Sigmoid colon (tissue), 7 donors: Measurements from ENCODE around the gene MPPED1. TPM values are rescaled to one million over a fixed set of nuclear protein-coding genes. Genes with fewer than 3 reads are reported as not detected.

Source experiments
- DNase-seq: peaks from one replicate; pipeline ENCODE4 v3.0.0-alpha.2; 2019
- H3K27ac ChIP-seq, 4 donors: fragments of 200-600 bp; sonication (generic); one replicate each; pipeline ENCODE4 v1.5.1; 2016 to 2019; ENCODE audit warnings: mild to moderate bottlenecking in 1 of 4
- H3K27me3 ChIP-seq, 3 donors: fragments of 200-600 bp; sonication (generic); one replicate each; pipeline ENCODE4 v1.5.1; 2019; ENCODE audit warnings: mild to moderate bottlenecking in 1 of 3
- H3K36me3 ChIP-seq, 4 donors: fragments of 200-600 bp; sonication (generic); one replicate each; pipeline ENCODE4 v1.5.1; 2016 to 2019
- H3K4me1 ChIP-seq, 4 donors: fragments of 200-600 bp; sonication (generic); one replicate each; pipeline ENCODE4 v1.5.1; 2017 to 2019
- H3K4me3 ChIP-seq, 4 donors: fragments of 200-600 bp; sonication (generic); one replicate each; pipeline ENCODE4 v1.5.1; 2017 to 2019; ENCODE audit warnings: mild to moderate bottlenecking in 2 of 4, moderate library complexity in 1 of 4
- H3K9me3 ChIP-seq, 4 donors: fragments of 200-600 bp in 3 of 4; sonication (generic) in 3 of 4; one replicate each; pipeline versions ENCODE4 v1.5.1 to v1.6.1; 2013 to 2019
- EP300 ChIP-seq, 4 donors: sonication (generic); formaldehyde crosslinking; IDR thresholded peaks; one replicate each; pipeline ENCODE4 v1.6.1; 2017; ENCODE audit warnings: antibody characterized with exemption in 4 of 4
- POLR2A ChIP-seq, 2 donors: fragments of 450-650 bp; IDR thresholded peaks; one replicate each; pipeline ENCODE4 v1.6.1; 2016; ENCODE audit warnings: antibody characterized with exemption in 2 of 2, mild to moderate bottlenecking in 2 of 2, moderate library complexity in 2 of 2
- POLR2AphosphoS5 ChIP-seq, 4 donors: sonication (generic); formaldehyde crosslinking; IDR thresholded peaks; one replicate each; pipeline ENCODE4 v1.6.1; 2017; ENCODE audit warnings: antibody characterized with exemption in 4 of 4
- WGBS, 2 donors: extraction: QIAGEN DNeasy Blood & Tissue Kit; methylation state at CpG; one replicate each; pipeline ENCODE4 v1.1.7; 2013; 5-methylcytosine and 5-hydroxymethylcytosine counted together
- intact Hi-C: fragments of 100-400 bp; cut with DNase I; formaldehyde crosslinking; loops from one replicate; pipeline ENCODE4 v1.15.1; 2023
- polyA plus RNA-seq, 3 donors: library from polyadenylated mRNA; stranded (reverse); fragments of 200-250 nt; gene quantifications; one replicate each; pipeline ENCODE4 v1.2.3, GENCODE V29; 2013
- total RNA-seq, 4 donors: library from RNA; depleted of rRNA; stranded (reverse); fragments of >200 nt; gene quantifications; one replicate each; pipeline ENCODE4 v1.1.0, GENCODE V29; 2016
- TF ChIP-seq, protein P1 (sequence below), 4 experiments: fragments of 450-650 bp in 3 of 4; fragments of 200-600 bp in 1 of 4; IDR thresholded peaks; one replicate each; pipeline ENCODE4 v1.5.1; 2016 to 2019; ENCODE audit warnings: antibody characterized with exemption in 4 of 4, mild to moderate bottlenecking in 3 of 4, moderate library complexity in 2 of 4
- donor health status: healthy with polysubstance abuse.
- donor health status: Bipolar disorder and iron deficiency.
- donor health status: healthy.

MPPED1 gene
- total and polyA plus RNA-seq, 7 donors: not detected

DNA sequence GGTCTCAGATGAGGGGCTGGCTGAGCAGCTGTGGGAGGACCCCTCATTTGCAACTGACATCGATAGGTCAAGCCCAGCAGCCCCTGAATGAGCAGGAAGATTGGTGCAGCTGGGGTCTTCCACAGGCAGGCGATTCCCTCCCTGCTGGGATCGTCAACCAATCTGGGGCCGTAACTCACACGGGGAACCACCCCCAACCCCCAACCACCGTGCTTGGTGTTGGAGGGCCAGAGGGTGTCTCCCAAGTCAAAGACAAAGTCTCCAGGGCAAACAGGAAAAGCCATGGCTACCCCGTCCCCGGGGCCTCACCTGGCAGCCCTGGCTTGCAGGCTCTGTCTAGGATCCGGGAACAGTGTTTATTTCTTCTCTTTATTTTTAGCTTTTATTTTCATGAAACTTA lies 41.8 kb upstream of the MPPED1 start:
- H3K27me3 ChIP-seq: peaks cover 3 to 74% (median 27%) of the 10 kb centered on the region in 3 donors
- no peak for DNase-seq
- 19 to 21% methylated on average over 9 of the region's 9 CpGs for WGBS, 2 donors
- intact Hi-C loops: no loop called here
- no peaks in the 10 kb centered on the region for H3K4me1 ChIP-seq
- H3K27ac ChIP-seq: no peak overlapping the region
- peaks cover 0 to 8% (median 0%) of the 10 kb centered on the region in 4 donors for H3K9me3 ChIP-seq
- no peak overlapping the region for H3K4me3 ChIP-seq
- TF ChIP-seq, protein P1, sequence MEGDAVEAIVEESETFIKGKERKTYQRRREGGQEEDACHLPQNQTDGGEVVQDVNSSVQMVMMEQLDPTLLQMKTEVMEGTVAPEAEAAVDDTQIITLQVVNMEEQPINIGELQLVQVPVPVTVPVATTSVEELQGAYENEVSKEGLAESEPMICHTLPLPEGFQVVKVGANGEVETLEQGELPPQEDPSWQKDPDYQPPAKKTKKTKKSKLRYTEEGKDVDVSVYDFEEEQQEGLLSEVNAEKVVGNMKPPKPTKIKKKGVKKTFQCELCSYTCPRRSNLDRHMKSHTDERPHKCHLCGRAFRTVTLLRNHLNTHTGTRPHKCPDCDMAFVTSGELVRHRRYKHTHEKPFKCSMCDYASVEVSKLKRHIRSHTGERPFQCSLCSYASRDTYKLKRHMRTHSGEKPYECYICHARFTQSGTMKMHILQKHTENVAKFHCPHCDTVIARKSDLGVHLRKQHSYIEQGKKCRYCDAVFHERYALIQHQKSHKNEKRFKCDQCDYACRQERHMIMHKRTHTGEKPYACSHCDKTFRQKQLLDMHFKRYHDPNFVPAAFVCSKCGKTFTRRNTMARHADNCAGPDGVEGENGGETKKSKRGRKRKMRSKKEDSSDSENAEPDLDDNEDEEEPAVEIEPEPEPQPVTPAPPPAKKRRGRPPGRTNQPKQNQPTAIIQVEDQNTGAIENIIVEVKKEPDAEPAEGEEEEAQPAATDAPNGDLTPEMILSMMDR (IDR thresholded peaks at IDR 0.05): no peak
- TF ChIP-seq EP300 (IDR thresholded peaks at IDR 0.05) (no peak), POLR2A (IDR thresholded peaks at IDR 0.05) (no peak), POLR2AphosphoS5 (IDR thresholded peaks at IDR 0.05) (no peak)
- H3K36me3 ChIP-seq: no peaks in the 10 kb centered on the region

DNA sequence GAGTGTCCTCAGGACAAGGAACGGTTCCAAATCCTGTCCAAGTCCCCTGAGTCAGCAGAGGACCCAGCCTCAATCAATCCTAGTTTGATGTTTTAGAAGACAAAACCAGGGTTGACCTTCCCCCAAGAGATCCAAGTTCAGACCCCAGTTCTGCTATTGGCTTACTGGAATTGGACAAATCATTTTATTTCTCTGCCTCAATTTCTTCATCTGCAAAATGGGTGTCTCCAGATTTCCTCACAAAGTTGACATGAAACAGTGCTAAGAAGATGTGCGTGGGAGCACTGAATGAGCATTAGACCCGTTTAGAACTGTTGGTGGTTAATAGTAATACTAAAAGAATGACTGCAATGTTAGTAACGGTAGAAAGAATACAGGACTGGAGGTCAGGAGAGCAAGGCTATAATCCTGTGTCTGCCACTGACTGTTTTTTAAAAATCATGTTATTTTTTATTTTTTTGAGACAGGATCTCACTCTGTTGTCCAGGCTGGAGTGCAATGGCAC lies 35.8 kb upstream of the MPPED1 start:
- H3K9me3 ChIP-seq: peaks cover 0 to 8% (median 0%) of the 10 kb centered on the region in 4 donors
- 70 to 82% methylated on average over 4 of the region's 4 CpGs for WGBS, 2 donors
- TF ChIP-seq EP300 (IDR thresholded peaks at IDR 0.05): no peak
- no peak for TF ChIP-seq POLR2AphosphoS5 (IDR thresholded peaks at IDR 0.05)
- TF ChIP-seq, protein P1 (IDR thresholded peaks at IDR 0.05): no peak
- no peak for TF ChIP-seq POLR2A (IDR thresholded peaks at IDR 0.05)
- peaks cover 3 to 54% (median 15%) of the 10 kb centered on the region in 3 donors for H3K27me3 ChIP-seq
- no peak for DNase-seq
- H3K4me3 ChIP-seq: no peak overlapping the region
- peaks cover 0 to 11% (median 2%) of the 10 kb centered on the region in 4 donors for H3K4me1 ChIP-seq
- H3K27ac ChIP-seq: no peak overlapping the region
- no peaks in the 10 kb centered on the region for H3K36me3 ChIP-seq
- intact Hi-C loops: no loop called here

DNA sequence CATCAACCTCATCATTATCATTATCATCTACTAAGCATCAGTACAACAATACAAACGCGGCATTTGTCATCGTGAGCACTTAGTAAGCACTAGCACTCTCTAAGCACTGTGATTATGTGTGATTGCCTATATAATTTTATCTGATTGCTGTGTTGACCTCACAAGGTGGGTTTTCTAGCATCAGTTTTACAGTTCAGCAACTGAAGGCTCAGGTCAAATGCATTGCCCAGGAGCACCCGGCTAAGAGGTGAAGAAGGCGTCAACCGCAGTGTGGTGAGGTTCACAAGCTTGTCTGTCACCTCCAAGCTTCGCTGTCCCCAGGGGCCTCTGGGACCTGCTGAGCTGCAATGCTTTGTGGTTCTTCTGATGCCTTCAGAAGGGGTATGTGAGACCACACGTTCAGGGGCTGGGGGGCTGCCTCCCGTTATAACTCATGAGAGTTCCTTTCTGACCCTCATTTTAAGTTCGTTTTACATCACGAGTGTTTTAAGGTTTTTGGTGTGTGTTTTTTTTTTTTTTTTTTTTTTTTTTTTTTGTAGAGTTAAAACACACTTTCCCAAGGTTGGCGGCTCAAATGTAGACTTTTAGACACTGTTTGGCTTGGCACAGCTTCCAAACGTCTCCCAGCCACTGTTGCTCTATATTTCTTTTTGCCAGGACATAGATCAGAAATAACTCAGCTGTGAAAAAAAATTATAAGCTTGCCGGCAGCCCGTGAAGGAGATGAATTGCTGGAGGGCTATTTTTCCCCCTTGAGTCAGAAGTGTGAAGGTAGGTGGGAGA lies 34.9 kb upstream of the MPPED1 start:
- no peak for TF ChIP-seq POLR2AphosphoS5 (IDR thresholded peaks at IDR 0.05)
- TF ChIP-seq POLR2A (IDR thresholded peaks at IDR 0.05): no peak
- TF ChIP-seq, protein P1 (IDR thresholded peaks at IDR 0.05): no peak
- TF ChIP-seq EP300 (IDR thresholded peaks at IDR 0.05): no peak
- H3K36me3 ChIP-seq: no peaks in the 10 kb centered on the region
- H3K27ac ChIP-seq: peak overlapping the region in 1 of 4 donors; percentile 27
- H3K4me3 ChIP-seq: no peak overlapping the region
- H3K9me3 ChIP-seq: peaks cover 0 to 8% (median 0%) of the 10 kb centered on the region in 4 donors
- 45 to 60% methylated on average over 15 of the region's 15 CpGs for WGBS, 2 donors
- no peak for DNase-seq
- H3K4me1 ChIP-seq: peaks cover 0 to 11% (median 2%) of the 10 kb centered on the region in 4 donors
- H3K27me3 ChIP-seq: peaks cover 0 to 45% (median 7%) of the 10 kb centered on the region in 3 donors
- intact Hi-C loops: no loop called here

DNA sequence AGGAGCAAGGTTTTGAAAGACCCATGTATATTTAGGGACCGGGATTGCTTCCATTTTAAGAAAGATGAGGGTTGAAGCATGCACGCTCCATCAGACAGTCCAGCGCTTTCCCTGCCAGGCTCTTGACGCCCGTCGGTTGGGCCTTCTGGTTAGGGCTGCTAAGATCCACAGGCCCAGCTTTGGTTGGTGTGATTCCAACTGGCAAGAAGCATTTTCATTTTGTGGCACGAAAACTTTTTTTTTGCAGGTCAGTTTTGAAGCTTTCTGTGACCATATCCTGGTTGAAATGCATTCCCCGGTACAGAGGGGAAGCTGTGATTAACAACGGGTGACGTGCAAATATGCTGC lies 34.3 kb upstream of the MPPED1 start:
- WGBS, 2 donors: 59 to 74% methylated on average over 10 of the region's 10 CpGs
- Histone ChIP-seq H3K27me3 (peaks cover 0 to 39% (median 6%) of the 10 kb centered on the region in 3 donors), H3K4me3 (no peak overlapping the region), H3K36me3 (no peaks in the 10 kb centered on the region), H3K27ac (peak overlapping the region in 1 of 4 donors; percentile 27), H3K9me3 (peaks cover 0 to 8% (median 0%) of the 10 kb centered on the region in 4 donors), H3K4me1 (peaks cover 0 to 11% (median 2%) of the 10 kb centered on the region in 4 donors)
- no peak for DNase-seq
- TF ChIP-seq EP300 (IDR thresholded peaks at IDR 0.05) (no peak), POLR2AphosphoS5 (IDR thresholded peaks at IDR 0.05) (no peak), POLR2A (IDR thresholded peaks at IDR 0.05) (no peak)
- TF ChIP-seq, protein P1 (IDR thresholded peaks at IDR 0.05): no peak
- intact Hi-C loops: no loop called here
